Lung (tissue), 12 donors: ENCODE results near the gene KLHDC4. TPM values are rescaled to one million over a fixed set of nuclear protein-coding genes. Genes with fewer than 3 reads are reported as not detected.
A peak's percentile ranks its signal among the peaks of the same experiment; 100 is the strongest.

Source experiments
- ATAC-seq: fragments of 200-7000 bp; cut with Tn5 transposase; one replicate; pipeline ENCODE4 v1.9.1; 2020; ENCODE audit warnings: moderate number of reproducible peaks; ENCODE audit not compliant: insufficient read depth, low FRiP score
- DNase-seq, 3 donors: peaks; one replicate each; pipeline ENCODE4 v3.0.0-alpha.2; 2013 to 2017
- H3K27ac ChIP-seq, 2 donors: one replicate each; pipeline ENCODE4 v1.5.1; 2013; ENCODE audit warnings: mild to moderate bottlenecking in 2 of 2, moderate library complexity in 2 of 2, control low read depth in 1 of 2, inconsistent platforms in 1 of 2, low read depth in 1 of 2, low read length in 1 of 2
- H3K27me3 ChIP-seq, 3 donors: one replicate each; pipeline ENCODE4 v1.5.1; 2013; ENCODE audit warnings: low read length in 2 of 3; ENCODE audit not compliant: control insufficient read depth in 3 of 3, insufficient read depth in 3 of 3
- H3K36me3 ChIP-seq, 4 donors: one replicate each; pipeline ENCODE4 v1.5.1; 2013; ENCODE audit warnings: low read length in 4 of 4, mild to moderate bottlenecking in 1 of 4, moderate library complexity in 1 of 4; ENCODE audit not compliant: control insufficient read depth in 4 of 4, insufficient read depth in 4 of 4
- H3K4me1 ChIP-seq, 5 donors: one replicate each; pipeline ENCODE4 v1.5.1; 2013; ENCODE audit warnings: low read length in 5 of 5, mild to moderate bottlenecking in 2 of 5, moderate library complexity in 1 of 5; ENCODE audit not compliant: control insufficient read depth in 5 of 5, insufficient read depth in 5 of 5
- H3K4me3 ChIP-seq: one replicate; pipeline ENCODE4 v1.5.1; 2013; ENCODE audit warnings: mild to moderate bottlenecking, control low read depth, moderate library complexity
- H3K9ac ChIP-seq, 2 donors: one replicate each; pipeline ENCODE4 v1.5.1; 2013; ENCODE audit warnings: low read length in 2 of 2, control low read depth in 1 of 2; ENCODE audit not compliant: insufficient read depth in 1 of 2
- H3K9me3 ChIP-seq, 4 donors: one replicate each; pipeline ENCODE4 v1.5.1; 2013; ENCODE audit warnings: low read length in 3 of 4, mild to moderate bottlenecking in 1 of 4, moderate library complexity in 1 of 4; ENCODE audit not compliant: control insufficient read depth in 4 of 4, insufficient read depth in 3 of 4
- WGBS, 2 donors: extraction: QIAGEN DNeasy Blood & Tissue Kit; methylation state at CpG; one replicate each; pipeline ENCODE4 v1.1.7; 2013; 5-methylcytosine and 5-hydroxymethylcytosine counted together
- polyA plus RNA-seq, 2 donors: library from polyadenylated mRNA; stranded (reverse); fragments of 200-250 nt; gene quantifications; one replicate each; pipeline ENCODE4 v1.2.1, GENCODE V29; 2013
- total RNA-seq, 2 donors: library from RNA; depleted of rRNA in 1 of 2; stranded (reverse); fragments of >200 nt in 1 of 2; gene quantifications; one replicate each; pipeline ENCODE4 v1.2.1, GENCODE V29; 2014 to 2021
- TF ChIP-seq, protein P1 (sequence below): IDR thresholded peaks from 2 replicates; pipeline ENCODE4 v1.5.1; 2012; ENCODE audit warnings: mild to moderate bottlenecking; ENCODE audit errors: control extremely low read depth, extremely low read depth
- donor health status: control.
- donor health status: control.
- donor health status: Bipolar disorder and iron deficiency.
- donor health status: healthy.
- donor health status: DM: yes; HTN: yes; CAD: no.

KLHDC4 gene
- total and polyA plus RNA-seq, 4 donors: 23.3 to 48.4 (median 38.4) TPM

DNA sequence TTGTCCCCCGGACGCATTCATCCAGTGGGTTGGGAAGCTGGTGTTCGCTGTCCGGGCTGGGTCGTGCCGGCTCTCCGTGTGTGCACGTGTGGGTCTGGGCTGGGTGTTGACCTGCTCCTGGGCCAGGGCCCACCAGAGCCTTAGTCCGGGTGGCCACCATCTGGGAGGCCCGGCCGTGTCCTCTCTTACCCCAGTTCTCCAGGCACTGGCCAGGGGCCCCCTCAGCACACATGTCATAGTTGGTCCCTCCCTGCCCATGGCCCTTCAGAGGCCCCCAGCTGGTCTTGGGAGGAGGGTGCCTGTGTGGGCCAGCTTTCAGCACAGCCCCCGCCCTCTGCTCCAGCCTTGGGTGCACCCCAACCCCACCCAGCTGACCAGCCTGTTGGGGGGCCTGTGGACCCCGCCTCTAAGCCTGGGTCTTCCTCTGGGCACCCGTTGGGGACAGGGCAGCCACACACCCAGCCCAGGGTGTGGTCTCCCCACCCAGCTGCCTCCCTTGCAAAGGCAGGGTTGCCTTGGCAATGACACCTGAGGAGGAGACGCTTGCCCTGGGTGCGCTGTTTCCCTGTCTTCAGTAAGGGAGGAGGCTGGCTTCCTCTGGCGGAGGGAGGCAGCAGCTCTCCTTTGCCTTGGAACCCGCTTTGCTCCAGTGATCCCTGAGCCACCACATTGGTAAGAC, 86.1 kb downstream of the KLHDC4 start:
- ATAC-seq: no peak
- Histone ChIP-seq H3K27me3 (no peaks in the 10 kb centered on the region), H3K27ac (no peak overlapping the region), H3K9me3 (no peaks in the 10 kb centered on the region), H3K4me3 (no peak overlapping the region), H3K4me1 (peaks cover 0 to 3% (median 0%) of the 10 kb centered on the region in 5 donors), H3K36me3 (no peaks in the 10 kb centered on the region), H3K9ac (no peak overlapping the region)
- TF ChIP-seq, protein P1, sequence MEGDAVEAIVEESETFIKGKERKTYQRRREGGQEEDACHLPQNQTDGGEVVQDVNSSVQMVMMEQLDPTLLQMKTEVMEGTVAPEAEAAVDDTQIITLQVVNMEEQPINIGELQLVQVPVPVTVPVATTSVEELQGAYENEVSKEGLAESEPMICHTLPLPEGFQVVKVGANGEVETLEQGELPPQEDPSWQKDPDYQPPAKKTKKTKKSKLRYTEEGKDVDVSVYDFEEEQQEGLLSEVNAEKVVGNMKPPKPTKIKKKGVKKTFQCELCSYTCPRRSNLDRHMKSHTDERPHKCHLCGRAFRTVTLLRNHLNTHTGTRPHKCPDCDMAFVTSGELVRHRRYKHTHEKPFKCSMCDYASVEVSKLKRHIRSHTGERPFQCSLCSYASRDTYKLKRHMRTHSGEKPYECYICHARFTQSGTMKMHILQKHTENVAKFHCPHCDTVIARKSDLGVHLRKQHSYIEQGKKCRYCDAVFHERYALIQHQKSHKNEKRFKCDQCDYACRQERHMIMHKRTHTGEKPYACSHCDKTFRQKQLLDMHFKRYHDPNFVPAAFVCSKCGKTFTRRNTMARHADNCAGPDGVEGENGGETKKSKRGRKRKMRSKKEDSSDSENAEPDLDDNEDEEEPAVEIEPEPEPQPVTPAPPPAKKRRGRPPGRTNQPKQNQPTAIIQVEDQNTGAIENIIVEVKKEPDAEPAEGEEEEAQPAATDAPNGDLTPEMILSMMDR: no peak
- DNase-seq: no peak
- WGBS, 2 donors: 84 to 87% methylated on average over 18 of the region's 18 CpGs

DNA sequence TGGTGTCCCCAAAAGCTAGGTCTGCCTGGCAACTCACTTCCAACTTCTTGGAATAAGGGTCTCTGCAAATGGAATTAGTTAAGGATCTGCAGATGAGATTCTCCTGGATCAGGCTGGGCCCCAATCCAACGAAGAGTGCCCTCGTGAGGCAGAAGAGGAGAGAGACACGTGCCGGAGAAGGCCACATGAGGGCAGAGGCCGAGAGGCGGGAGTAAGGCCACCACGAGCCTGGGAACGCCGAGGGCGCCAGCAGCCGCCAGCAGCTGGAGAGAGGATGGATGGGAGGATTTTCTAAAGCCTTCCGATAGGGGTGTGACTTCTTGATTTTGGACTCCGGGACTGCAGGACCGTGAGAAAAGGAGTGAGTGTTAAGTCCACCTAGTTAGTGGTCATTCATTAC, 87.2 kb downstream of the KLHDC4 start:
- TF ChIP-seq, protein P1: no peak
- no peak for ATAC-seq
- Histone ChIP-seq H3K9me3 (no peaks in the 10 kb centered on the region), H3K27me3 (no peaks in the 10 kb centered on the region), H3K9ac (no peak overlapping the region), H3K4me3 (no peak overlapping the region), H3K4me1 (peaks cover 0 to 3% (median 0%) of the 10 kb centered on the region in 5 donors), H3K27ac (no peak overlapping the region), H3K36me3 (no peaks in the 10 kb centered on the region)
- 39 to 60% methylated on average over 14 of the region's 14 CpGs for WGBS, 2 donors
- peak in 2 of 3 donors; percentile 29 to 33 for DNase-seq

DNA sequence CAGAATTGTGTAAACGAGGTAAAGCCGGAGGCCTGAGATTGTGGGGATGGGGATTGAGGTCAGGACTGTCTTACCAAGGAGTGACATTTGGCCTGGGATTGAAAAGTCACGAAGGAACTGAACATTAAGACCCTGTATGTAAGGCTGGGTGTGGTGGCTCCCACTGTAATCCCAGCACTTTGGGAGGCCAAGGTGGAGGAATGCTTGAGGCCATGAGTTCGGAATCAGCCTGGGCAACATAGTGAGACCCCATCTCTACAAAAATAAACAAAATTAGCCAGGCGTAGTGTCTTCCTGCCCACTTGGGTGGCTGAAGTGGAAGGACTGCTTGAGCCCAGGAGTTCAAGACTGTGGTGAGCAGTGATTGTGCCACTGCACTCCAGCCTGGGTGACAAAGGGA, 88.0 kb downstream of the KLHDC4 start:
- Histone ChIP-seq H3K27ac (no peak overlapping the region), H3K9ac (no peak overlapping the region), H3K36me3 (no peaks in the 10 kb centered on the region), H3K4me1 (peaks cover 0 to 3% (median 0%) of the 10 kb centered on the region in 5 donors), H3K4me3 (no peak overlapping the region), H3K9me3 (no peaks in the 10 kb centered on the region), H3K27me3 (no peaks in the 10 kb centered on the region)
- TF ChIP-seq, protein P1: no peak
- WGBS, 2 donors: 81 to 90% methylated on average over 5 of the region's 5 CpGs
- ATAC-seq: no peak
- DNase-seq: no peak
